HepG2 (cell line): ENCODE measurements around the gene CLDN10. TPM values are rescaled to one million over a fixed set of nuclear protein-coding genes. Genes with fewer than 3 reads are reported as not detected.
"Not testable (repeated sequence)": the region's sequence is repeated elsewhere in the genome, so short reads cannot be mapped to it uniquely, and the experiment has no call there.

Source experiments
- ATAC-seq: fragments of 200-7000 bp; cut with Tn5 transposase; 3 replicates; pipeline ENCODE4 v1.9.1; 2020; ENCODE audit warnings: mild to moderate bottlenecking, moderate library complexity
- BruUV-seq: library from RNA; stranded (reverse); fragments of 400-500 nt; replicated peaks from 2 replicates; lab custom pipeline; 2021; lab: Mats Ljungman, UMichigan
- CTCF ChIA-PET: fragments of 300-600 bp; formaldehyde crosslinking; extraction: SDS; loops from one replicate; lab custom pipeline; 2021; ENCODE audit warnings: low total read pairs, inconsistent platforms, low intra/inter-chr PET ratio; lab: Yijun Ruan, JAX
- POLR2A ChIA-PET: fragments of 350-600 bp; sonication (Branson Sonifier 250); formaldehyde crosslinking; loops from one replicate; lab custom pipeline; 2020; ENCODE audit warnings: antibody characterized with exemption, inconsistent platforms; lab: Yijun Ruan, JAX
- DNase-seq: peaks from one replicate; pipeline ENCODE4 v3.0.0-alpha.2; 2015; ENCODE audit warnings: low spot score
- FAIRE-seq: peaks from 3 replicates; lab custom pipeline; 2011; peaks lifted over from hg19 to GRCh38; lab: Jason Lieb, UNC
- H2AFZ ChIP-seq: one replicate; pipeline ENCODE4 v1.6.1; 2011; ENCODE audit warnings: low read length, inconsistent platforms
- H3K27ac ChIP-seq: fragments of 300-600 bp; 3 replicates; pipeline ENCODE4 v1.8.0; 2011; ENCODE audit warnings: mixed run types, mild to moderate bottlenecking, mixed read lengths, low read length, inconsistent platforms; ENCODE audit not compliant: insufficient read depth; ENCODE audit errors: extremely low read length
- H3K27me3 ChIP-seq, 2 experiments: fragments of 200-600 bp in 1 of 2; 2 replicates in 1 of 2; 3 replicates in 1 of 2; pipeline versions ENCODE4 v1.6.0 to v1.8.0; 2011; ENCODE audit warnings: low read length in 2 of 2, mild to moderate bottlenecking in 2 of 2, moderate library complexity in 2 of 2, inconsistent platforms in 1 of 2; ENCODE audit not compliant: insufficient read depth in 2 of 2, control insufficient read depth in 1 of 2
- H3K36me3 ChIP-seq, 2 experiments: fragments of 200-600 bp in 1 of 2; replicated peaks in 1 of 2; 2 replicates in 1 of 2; 3 replicates in 1 of 2; pipeline versions ENCODE4 v1.5.1 to v1.8.0; 2011; ENCODE audit warnings: low read length in 2 of 2, inconsistent platforms in 1 of 2; ENCODE audit not compliant: insufficient read depth in 2 of 2, control insufficient read depth in 1 of 2
- H3K4me1 ChIP-seq: 2 replicates; pipeline ENCODE4 v1.5.1; 2012; ENCODE audit warnings: low read length, inconsistent platforms; ENCODE audit not compliant: insufficient read depth
- H3K4me2 ChIP-seq: 2 replicates; pipeline ENCODE4 v1.6.0; 2011; ENCODE audit warnings: low read depth, low read length, inconsistent platforms
- H3K4me3 ChIP-seq, 3 experiments: fragments of 200-600 bp in 1 of 3; sonication (generic), shearing (Covaris generic) in 1 of 3; replicated peaks in 1 of 3; 2 replicates each; pipeline ENCODE4 v1.5.1; 2011 to 2016; ENCODE audit warnings: low read length in 3 of 3, inconsistent platforms in 2 of 3, low read depth in 2 of 3, mild to moderate bottlenecking in 2 of 3, control low read depth in 1 of 3, mixed read lengths in 1 of 3; ENCODE audit not compliant: insufficient read depth in 1 of 3
- H3K79me2 ChIP-seq: one replicate; pipeline ENCODE4 v1.6.1; 2011; ENCODE audit warnings: low read length, inconsistent platforms; ENCODE audit not compliant: insufficient read depth
- H3K9ac ChIP-seq: 2 replicates; pipeline ENCODE4 v1.6.0; 2011; ENCODE audit warnings: mild to moderate bottlenecking, low read depth, low read length, inconsistent platforms; ENCODE audit not compliant: insufficient read depth
- H3K9me3 ChIP-seq: 2 replicates; pipeline ENCODE4 v1.5.1; 2012; ENCODE audit warnings: mild to moderate bottlenecking, low read length
- H4K20me1 ChIP-seq: 2 replicates; pipeline ENCODE4 v1.6.0; 2011; ENCODE audit warnings: inconsistent platforms, mild to moderate bottlenecking, low read length, moderate library complexity; ENCODE audit not compliant: insufficient read depth
- AHR ChIP-seq: IDR thresholded peaks from 2 replicates; pipeline ENCODE4 v1.6.1; 2018; ENCODE audit warnings: missing genetic modification reagents, missing compliant biosample characterization
- ARNT ChIP-seq: fragments of 450-650 bp; IDR thresholded peaks from 2 replicates; pipeline ENCODE4 v1.6.1; 2017
- KMT2A ChIP-seq: sonication (generic); formaldehyde crosslinking; IDR thresholded peaks from 2 replicates; pipeline ENCODE4 v1.4.0; 2020; ENCODE audit warnings: missing genetic modification reagents
- LRRFIP1 ChIP-seq: sonication (generic); formaldehyde crosslinking; conservative IDR thresholded peaks from 2 replicates; pipeline ENCODE4 v1.4.0; 2020; ENCODE audit warnings: missing genetic modification reagents
- MLXIP ChIP-seq: sonication (generic); formaldehyde crosslinking; IDR thresholded peaks from 2 replicates; pipeline ENCODE4 v1.9.0; 2021; ENCODE audit warnings: missing genetic modification reagents, borderline replicate concordance
- PAWR ChIP-seq: sonication (generic); formaldehyde crosslinking; IDR thresholded peaks from 2 replicates; pipeline ENCODE4 v1.4.0; 2020; ENCODE audit warnings: missing genetic modification reagents, mild to moderate bottlenecking, borderline replicate concordance
- PLRG1 ChIP-seq: fragments of 450-650 bp; conservative IDR thresholded peaks from 2 replicates; pipeline ENCODE4 v1.6.1; 2016
- POLR2A ChIP-seq, 2 experiments: IDR thresholded peaks; 2 replicates each; pipeline ENCODE4 v1.6.1; 2011; ENCODE audit warnings: low read depth in 2 of 2, low read length in 2 of 2, mild to moderate bottlenecking in 1 of 2, moderate library complexity in 1 of 2; ENCODE audit not compliant: insufficient read depth in 1 of 2
- ZNF10 ChIP-seq: sonication (generic); formaldehyde crosslinking; IDR thresholded peaks from 2 replicates; pipeline ENCODE4 v1.4.0; 2020; ENCODE audit warnings: mild to moderate bottlenecking, low read depth, missing genetic modification reagents, borderline replicate concordance
- ZNF251 ChIP-seq: sonication (generic); formaldehyde crosslinking; IDR thresholded peaks from 2 replicates; pipeline ENCODE4 v1.9.0; 2021; ENCODE audit warnings: mild to moderate bottlenecking, missing genetic modification reagents
- ZNF614 ChIP-seq: IDR thresholded peaks from 2 replicates; pipeline ENCODE4 v1.6.1; 2018; ENCODE audit warnings: missing biosample characterization, missing genetic modification reagents, inconsistent platforms, borderline replicate concordance
- ZNF841 ChIP-seq: sonication (generic); formaldehyde crosslinking; IDR thresholded peaks from 2 replicates; pipeline ENCODE4 v1.8.1; 2023; ENCODE audit warnings: missing genetic modification reagents, borderline replicate concordance
- ZSCAN21 ChIP-seq: sonication (generic); formaldehyde crosslinking; IDR thresholded peaks from 2 replicates; pipeline ENCODE4 v1.8.0; 2022; ENCODE audit warnings: mild to moderate bottlenecking, missing genetic modification reagents, moderate library complexity, borderline replicate concordance
- WGBS: methylation state at CpG from one replicate; pipeline ENCODE4 v1.1.6; 2017; ENCODE audit warnings: low lambda C conversion rate; 5-methylcytosine and 5-hydroxymethylcytosine counted together
- in situ Hi-C: cut with HindIII; loops from 2 replicates; pipeline ENCODE4 v1.10.0; 2017; ENCODE audit warnings: low pct_unique_long_range_greater_than_20kb; ENCODE audit not compliant: extremely low pct_ligation_motif_present
- intact Hi-C: fragments of 100-400 bp; cut with micrococcal nuclease; formaldehyde crosslinking; loops from one replicate; pipeline ENCODE4 v1.10.0; 2022; ENCODE audit not compliant: unreplicated experiment
- polyA plus RNA-seq, 8 experiments: library from polyadenylated mRNA; depleted of rRNA in 3 of 8; stranded (reverse) in 7 of 8; unstranded in 1 of 8; fragments of >200 nt; fragmentation: Illumina TruSeq in 4 of 8; extraction: Trizol in 4 of 8; gene quantifications; 2 replicates each; pipeline versions ENCODE4 v1.2.1 to v1.2.3, GENCODE V29; 2011 to 2016; ENCODE audit warnings: low read depth in 4 of 8, missing spikeins in 1 of 8, mixed read lengths in 1 of 8; ENCODE audit not compliant: insufficient read depth in 1 of 8
- total RNA-seq, 5 experiments: library from RNA; depleted of rRNA; stranded (reverse); fragments of >200 nt; fragmentation: Illumina TruSeq; extraction: Trizol; gene quantifications; 2 replicates each; pipeline ENCODE4 v1.2.3, GENCODE V29; 2016; ENCODE audit warnings: low read depth in 1 of 5

The CLDN10 gene
- total and polyA plus RNA-seq, 2 of the 13 experiments (the other 11 are each of a cell fraction or from before 2014, with no cell fraction given): not detected

- in situ Hi-C loops (no loop called here), intact Hi-C loops (no loop called here)
- H3K9ac ChIP-seq: no peak overlapping the region
- no peaks in the 10 kb centered on the region for H3K36me3 ChIP-seq
- no peaks in the 10 kb centered on the region for H3K27me3 ChIP-seq
- H3K79me2 ChIP-seq: no peaks in the 10 kb centered on the region
- no peak for DNase-seq
- H2AFZ ChIP-seq: no peak overlapping the region
- no peak overlapping the region for H3K27ac ChIP-seq
- H3K4me1 ChIP-seq: peaks cover under 1% of the 10 kb centered on the region; the same call in 1 of the 2 replicates
- no peak overlapping the region for H3K4me2 ChIP-seq
- BruUV-seq: no TSS peak
- WGBS: 11% methylated on average over 5 of the region's 5 CpGs
- TF ChIP-seq ZNF614 (CRISPR knock-in tag): no peak
- no peak for TF ChIP-seq MLXIP (CRISPR knock-in tag)
- no peak for TF ChIP-seq AHR
- TF ChIP-seq ZNF10 (CRISPR knock-in tag): no peak
- TF ChIP-seq ZSCAN21 (CRISPR knock-in tag): no peak
- no peak for TF ChIP-seq LRRFIP1 (CRISPR knock-in tag)
- no peak for TF ChIP-seq ARNT
- no peak for TF ChIP-seq ZNF251 (CRISPR knock-in tag)
- no peak for TF ChIP-seq ZNF841 (CRISPR knock-in tag)
- TF ChIP-seq PLRG1: no peak
- TF ChIP-seq KMT2A (CRISPR knock-in tag): no peak
- TF ChIP-seq POLR2A (IDR thresholded peaks at IDR 0.05; ENCODE audit: insufficient read depth in 1 of 2, low read depth in 2 of 2, low read length in 2 of 2): no peak
- no peak for TF ChIP-seq PAWR (CRISPR knock-in tag)
- H4K20me1 ChIP-seq: no peaks in the 10 kb centered on the region
- FAIRE-seq: no peak
- POLR2A ChIA-PET: interaction anchor here (0.7 kb wide), 1 partner anchor 8 kb away, joined by 3 read pairs; no protein-coding TSS in a partner anchor
- no peak overlapping the region for H3K4me3 ChIP-seq
- CTCF ChIA-PET: no interaction called here
- H3K9me3 ChIP-seq: no peaks in the 10 kb centered on the region
- no peak for ATAC-seq
Observed at GRCh38 chr13:95564733-95565291, 12.3 kb downstream of the CLDN10 start.

- H3K27me3 ChIP-seq, DNase-seq, BruUV-seq, H3K9me3 ChIP-seq, H3K4me1 ChIP-seq, H3K9ac ChIP-seq, H3K27ac ChIP-seq, CTCF ChIA-PET, intact Hi-C loops, FAIRE-seq, ATAC-seq, H3K4me2 ChIP-seq, H3K36me3 ChIP-seq, in situ Hi-C loops, H3K4me3 ChIP-seq, H3K79me2 ChIP-seq, H2AFZ ChIP-seq, H4K20me1 ChIP-seq, POLR2A ChIA-PET: not testable (repeated sequence)
- WGBS: 5% methylated on average over 1 of the region's 1 CpG
Observed at GRCh38 chr13:95565758-95566157, 13.2 kb downstream of the CLDN10 start.
